GM19452 (cell line): Measurements from ENCODE around the gene BHLHE41.
A peak's percentile ranks its signal among the peaks of the same experiment; 100 is the strongest.

Source experiments
- ATAC-seq: cut with Tn5 transposase; IDR thresholded peaks from one replicate; pipeline ENCODE4 v1.9.1; 2021; ENCODE audit not compliant: unreplicated experiment

The BHLHE41 gene

DNA sequence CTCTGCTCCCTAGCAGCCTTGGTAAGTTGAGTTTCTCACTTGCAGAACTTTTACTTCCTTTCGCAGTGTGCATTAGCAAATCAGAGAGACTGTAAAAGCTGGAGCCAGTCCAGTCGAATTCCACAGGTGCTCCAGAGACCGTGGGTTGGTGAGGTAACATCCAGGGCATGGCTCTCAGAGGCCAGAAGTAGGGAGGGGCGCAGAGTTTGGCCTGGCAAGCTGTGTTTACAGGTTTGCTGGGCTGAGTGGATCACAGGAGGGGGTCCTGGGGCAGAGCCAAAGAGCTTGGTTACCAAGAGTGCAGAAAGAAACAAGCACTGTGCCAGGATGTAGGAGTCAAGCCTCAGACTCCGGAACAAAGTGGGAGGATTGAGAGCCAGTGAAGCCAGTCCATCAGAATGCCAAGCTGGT is 10.2 kb upstream of the BHLHE41 start:
- no peak for ATAC-seq

- no peak for ATAC-seq
Measured at GRCh38 chr12:26134540-26134939, 9.7 kb upstream of the BHLHE41 start.

DNA sequence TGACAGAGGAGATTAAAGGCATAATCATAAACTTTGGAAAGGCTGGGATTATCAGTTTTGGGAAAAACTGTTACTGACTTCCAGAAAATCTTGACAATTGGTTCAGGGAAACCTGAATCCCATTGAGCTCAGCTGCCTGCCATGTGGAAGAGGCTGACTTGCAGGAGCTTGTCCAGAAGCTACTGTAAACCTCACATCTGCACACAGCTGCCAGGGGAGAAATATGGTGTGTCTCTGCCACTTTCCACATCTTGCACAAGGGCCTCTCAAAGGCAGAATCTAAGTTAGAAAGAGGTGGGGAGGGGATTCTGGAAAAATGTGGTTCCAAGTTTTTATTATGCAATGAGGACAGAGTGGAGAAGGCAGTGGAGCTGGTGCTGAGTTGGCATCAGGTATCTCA is 8.7 kb upstream of the BHLHE41 start:
- ATAC-seq: no peak

- no peak for ATAC-seq
Measured at GRCh38 chr12:26132866-26133265, 8.0 kb upstream of the BHLHE41 start.

DNA sequence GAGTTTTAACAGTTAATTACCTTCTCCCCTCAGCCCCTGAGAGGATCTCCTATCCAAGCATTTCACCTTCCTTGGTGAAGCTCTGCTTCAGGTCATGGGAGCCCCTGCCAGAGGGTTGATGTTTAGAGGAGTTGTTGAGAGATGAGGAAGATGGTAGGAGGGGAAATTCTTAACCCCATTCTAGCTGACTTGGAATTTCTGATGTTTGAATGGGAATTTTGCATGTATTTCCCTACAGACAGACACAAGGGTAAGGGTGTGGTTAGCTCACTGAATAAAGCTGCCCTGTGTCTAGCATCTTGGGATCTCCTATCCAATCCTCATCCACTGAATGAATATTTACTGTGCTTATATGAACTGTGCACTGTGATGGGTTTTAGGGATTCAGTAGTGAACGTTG is 7.1 kb upstream of the BHLHE41 start:
- ATAC-seq: no peak

- ATAC-seq: no peak
Measured at GRCh38 chr12:26130728-26131127, 5.9 kb upstream of the BHLHE41 start.

- ATAC-seq: no peak
Measured at GRCh38 chr12:26128168-26128567, 3.3 kb upstream of the BHLHE41 start.

GRCh38 chr12:26127404-26127803 is 2.6 kb upstream of the BHLHE41 start:
- no peak for ATAC-seq

DNA sequence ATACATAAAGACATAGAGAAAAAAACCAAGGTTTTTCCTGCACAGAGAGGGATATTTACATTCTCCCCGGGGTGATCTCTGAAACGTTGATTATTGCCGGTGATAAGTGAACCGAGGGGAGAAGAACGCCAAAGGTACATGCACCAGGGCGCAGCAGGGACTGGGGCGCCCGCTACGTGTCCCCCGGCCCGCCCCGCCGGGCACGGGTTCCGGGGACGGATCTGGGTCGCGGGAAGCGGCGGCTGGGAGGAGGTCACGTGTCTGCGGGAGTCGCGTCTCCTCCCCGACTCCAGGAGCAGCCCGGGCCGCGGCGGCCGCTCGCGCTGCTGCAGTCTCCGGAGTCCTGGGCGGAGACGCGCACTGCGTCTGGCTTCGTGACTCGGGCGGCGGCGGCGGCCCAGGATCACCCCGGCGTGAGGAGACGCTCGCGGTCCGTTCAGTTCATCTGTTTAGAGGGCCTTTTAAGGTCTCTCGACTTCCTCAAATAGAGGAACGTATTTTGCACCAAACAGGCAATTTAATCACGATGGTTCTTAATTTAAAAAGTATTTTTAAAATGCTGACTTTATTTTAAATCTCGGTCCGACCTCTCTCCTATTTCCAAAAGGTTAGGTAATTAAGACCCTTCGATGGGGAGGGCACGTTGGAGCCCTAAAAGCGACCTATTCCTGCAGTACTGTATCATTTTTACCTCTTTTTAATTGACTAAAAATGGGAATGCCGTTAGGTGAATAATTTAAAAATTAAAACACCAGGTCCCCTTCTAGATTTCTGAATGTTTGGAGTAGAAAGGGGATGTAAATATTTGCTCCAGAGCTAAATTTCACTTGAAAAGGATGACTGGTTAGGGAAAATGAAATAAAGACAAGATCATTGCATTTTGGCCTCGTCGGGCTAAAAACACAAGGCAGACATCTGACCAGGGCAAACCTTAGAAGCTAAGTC is 1.8 kb upstream of the BHLHE41 start:
- peak; percentile 41 for ATAC-seq

DNA sequence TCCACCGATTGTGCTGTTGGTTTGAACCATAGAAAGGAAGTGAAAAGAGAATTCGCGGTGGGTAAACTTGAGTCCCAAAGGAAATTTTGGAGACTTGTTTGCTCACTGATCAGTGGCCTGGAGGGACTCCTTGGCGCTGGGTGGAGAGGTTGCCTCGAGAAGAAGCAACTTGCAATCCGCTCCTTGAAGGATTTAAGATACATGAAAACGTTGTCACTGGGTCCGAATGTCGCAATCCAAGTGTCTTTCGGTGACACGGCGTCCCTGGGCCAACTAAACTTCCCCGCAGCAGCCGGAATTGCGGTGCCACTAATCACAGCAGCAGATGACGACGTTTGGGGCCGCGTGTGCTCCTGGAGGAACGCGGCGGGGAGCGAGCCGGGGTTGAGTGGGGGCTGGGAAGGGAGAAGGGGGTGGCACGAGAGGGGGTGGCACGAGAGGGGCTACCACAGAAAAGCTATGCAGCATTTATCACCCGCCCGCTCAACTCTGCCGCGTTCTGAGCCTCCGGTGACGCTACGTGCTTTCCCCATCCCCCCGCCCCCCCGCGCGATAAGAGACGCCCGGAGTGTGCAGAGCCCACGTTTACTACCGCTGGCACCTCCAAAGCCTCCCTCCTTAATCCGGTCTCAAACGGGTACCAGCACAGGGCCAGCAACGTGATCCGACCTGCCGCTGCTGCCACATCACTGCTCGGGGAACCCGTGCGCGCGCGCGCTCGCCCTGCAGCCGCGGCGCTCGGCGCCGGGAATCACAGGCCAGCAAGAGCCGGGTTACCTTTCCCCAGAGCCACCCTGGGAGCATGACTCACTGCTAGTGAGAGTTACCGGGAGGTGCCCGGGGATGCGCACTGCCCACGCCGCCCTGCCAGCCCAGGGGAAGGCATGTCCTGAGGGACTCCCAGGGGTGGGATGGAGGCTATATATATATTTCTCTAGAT is 833 bp upstream of the BHLHE41 start:
- ATAC-seq: peak; percentile 29

DNA sequence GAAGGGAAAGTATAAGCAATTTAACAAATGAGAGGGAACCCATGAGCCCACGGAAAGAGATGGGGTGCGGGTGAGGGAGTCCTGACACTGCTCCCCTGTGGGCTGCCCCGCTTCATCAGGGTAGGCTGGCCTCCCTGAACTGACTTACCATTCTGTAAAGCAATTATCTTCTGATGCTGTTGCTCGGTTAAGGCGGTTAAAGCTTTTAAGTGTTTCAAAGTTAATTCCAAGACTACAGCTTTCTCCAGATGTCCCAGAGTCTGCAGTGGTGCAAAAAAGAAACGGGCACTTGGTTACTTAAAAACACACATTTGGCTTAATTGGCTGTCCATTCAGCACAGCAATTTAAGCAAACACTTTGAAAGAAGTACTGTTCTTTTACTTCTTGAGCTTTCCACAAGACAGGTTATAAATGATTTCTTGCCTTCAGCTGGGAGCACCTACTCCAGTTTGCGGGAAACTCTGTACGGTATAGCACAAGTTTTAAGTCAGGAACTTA is 1.3 kb downstream of the BHLHE41 start:
- no peak for ATAC-seq

GRCh38 chr12:26122681-26123481 is 2.0 kb downstream of the BHLHE41 start:
- peak; percentile 2 for ATAC-seq

GRCh38 chr12:26122061-26122680 is 2.7 kb downstream of the BHLHE41 start:
- ATAC-seq: peak; percentile 21

DNA sequence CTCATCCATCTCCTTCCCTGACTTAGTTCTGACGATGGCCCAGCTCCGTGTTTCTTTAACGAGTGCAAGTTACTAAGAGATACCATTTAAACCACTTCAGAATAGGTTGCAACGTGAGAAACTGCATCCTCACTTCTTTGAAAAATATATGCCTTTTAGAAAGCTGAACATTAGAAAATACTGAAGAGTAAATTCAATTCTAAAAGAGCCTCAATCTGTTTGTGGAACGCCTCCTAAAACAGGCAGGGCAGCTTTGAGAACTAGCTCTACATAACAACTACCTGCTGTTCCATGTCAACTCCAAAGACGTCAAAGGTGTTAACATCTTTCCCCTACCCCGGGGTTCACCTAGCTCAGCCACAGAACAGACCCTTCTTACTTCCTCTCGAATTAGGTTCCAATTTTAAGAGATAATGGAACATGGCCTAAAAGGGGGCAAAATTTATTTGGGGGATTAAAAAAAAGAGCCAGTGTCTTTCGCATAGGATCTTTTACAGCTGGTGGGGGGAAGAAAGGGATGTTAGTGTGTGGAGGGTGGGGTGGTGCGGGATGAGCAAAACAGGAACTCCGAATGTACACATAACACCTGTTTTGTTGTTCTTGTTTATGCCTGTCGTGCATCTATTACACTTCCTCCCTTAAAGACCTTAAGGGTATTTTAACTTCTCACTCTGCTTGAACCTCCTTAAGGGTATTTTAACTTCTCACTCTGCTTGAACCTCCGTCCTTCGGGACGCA is 3.3 kb downstream of the BHLHE41 start:
- ATAC-seq: no peak

DNA sequence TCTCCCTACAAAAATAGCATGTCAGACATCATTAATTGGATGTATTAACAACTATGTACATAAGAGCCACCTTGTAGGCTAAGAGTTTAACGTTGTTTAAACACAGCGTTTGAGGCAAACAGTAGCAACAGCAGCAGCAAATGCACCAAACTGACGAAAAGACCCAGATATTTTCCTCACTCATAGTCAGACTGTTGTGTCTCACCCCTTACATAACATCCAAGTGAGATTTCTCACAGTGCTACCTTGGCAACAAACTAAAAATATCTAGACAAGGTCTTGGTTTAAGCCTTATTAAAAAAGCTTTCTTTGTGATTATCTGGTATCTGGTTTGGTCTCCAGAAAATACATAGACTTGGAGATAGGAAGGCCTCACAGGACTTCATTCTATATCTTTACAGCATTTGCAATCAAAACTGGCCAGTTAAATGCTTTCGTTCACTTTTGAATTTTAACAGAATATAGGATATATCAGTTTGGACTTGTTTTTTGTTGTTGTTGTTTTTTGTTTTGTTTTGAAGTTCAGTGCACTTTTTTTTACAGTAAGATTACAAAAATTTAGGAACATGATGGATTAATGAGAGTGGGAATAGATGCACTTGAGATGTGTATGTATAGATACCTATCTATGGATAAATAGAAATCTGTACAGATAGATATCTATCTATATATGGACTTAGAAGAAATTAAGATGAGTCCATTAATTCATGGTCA is 4.1 kb downstream of the BHLHE41 start:
- ATAC-seq: no peak

DNA sequence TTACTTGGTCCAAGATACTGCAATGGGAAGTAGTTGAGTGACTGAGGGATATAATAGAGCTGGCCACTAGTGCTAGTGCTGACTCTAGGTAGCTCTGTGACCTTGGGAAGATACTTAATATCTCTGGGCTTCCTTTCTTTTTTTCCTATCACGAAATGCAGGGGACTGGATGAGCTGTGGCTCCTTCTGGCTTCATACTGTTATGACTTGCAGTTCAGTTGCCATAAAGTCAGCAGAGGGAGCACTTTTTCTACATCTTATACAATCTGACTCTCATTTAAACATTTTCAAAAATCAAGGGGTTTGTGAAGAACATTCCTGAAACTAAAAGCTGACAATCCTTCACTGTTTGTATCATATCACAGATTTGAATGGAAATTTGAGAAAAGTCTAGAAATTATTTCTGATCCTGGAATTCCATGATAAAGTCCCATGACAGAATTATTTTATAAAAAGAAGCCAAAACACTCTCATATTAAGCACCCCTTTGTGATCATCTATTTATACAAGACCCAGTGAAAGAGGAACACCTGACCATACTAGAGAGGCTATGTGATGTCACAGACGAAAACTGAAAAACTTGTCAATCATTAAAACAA is 5.3 kb downstream of the BHLHE41 start:
- peak; percentile 40 for ATAC-seq

DNA sequence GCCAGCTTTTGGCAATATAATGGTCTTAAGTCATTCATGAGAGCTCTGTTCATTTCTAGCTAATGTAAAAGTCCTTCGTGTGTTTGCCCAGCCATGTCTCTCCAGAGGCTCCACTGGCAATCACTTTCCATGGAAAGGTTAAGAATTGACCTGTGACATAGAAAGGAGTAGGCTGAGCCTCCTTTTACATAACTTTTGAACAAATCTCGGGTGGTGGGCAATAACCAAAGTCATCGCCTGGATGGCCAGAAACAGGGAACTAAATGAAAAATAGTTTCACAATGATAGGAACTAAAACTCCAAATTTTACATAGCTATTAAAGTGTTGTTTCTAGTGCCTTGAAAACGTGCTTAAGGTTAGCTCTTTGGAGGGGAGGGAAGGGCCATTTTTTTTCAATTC is 6.5 kb downstream of the BHLHE41 start:
- ATAC-seq: no peak
